Aorta (tissue), 5 donors: ENCODE data around the gene PCDHA9. TPM values are rescaled to one million over a fixed set of nuclear protein-coding genes. Genes with fewer than 3 reads are reported as not detected.
"Not testable (repeated sequence)": the region's sequence is repeated elsewhere in the genome, so short reads cannot be mapped to it uniquely, and the experiment has no call there.

ENCODE experiments used
- ATAC-seq: fragments of 200-7000 bp; cut with Tn5 transposase; one replicate; pipeline ENCODE4 v1.9.1; 2022; ENCODE audit warnings: moderate library complexity; ENCODE audit not compliant: low FRiP score
- DNase-seq, 2 donors: peaks; one replicate each; pipeline ENCODE4 v3.0.0-alpha.2; 2020
- H3K27ac ChIP-seq, 2 donors: one replicate each; pipeline ENCODE4 v1.5.1; 2013; ENCODE audit warnings: low read length in 2 of 2, mild to moderate bottlenecking in 2 of 2, moderate library complexity in 2 of 2, control low read depth in 1 of 2, inconsistent platforms in 1 of 2, low read depth in 1 of 2
- H3K27me3 ChIP-seq, 2 donors: one replicate each; pipeline ENCODE4 v1.6.1; 2013; ENCODE audit warnings: control low read depth in 1 of 2, low read length in 1 of 2, mild to moderate bottlenecking in 1 of 2, moderate library complexity in 1 of 2; ENCODE audit not compliant: insufficient read depth in 2 of 2, control insufficient read depth in 1 of 2
- H3K36me3 ChIP-seq, 2 donors: one replicate each; pipeline ENCODE4 v1.6.1; 2013; ENCODE audit warnings: control low read depth in 1 of 2, low read length in 1 of 2, mild to moderate bottlenecking in 1 of 2; ENCODE audit not compliant: insufficient read depth in 2 of 2, control insufficient read depth in 1 of 2
- H3K4me1 ChIP-seq, 2 donors: one replicate each; pipeline ENCODE4 v1.6.1; 2013; ENCODE audit warnings: low read length in 2 of 2, control low read depth in 1 of 2, mild to moderate bottlenecking in 1 of 2, moderate library complexity in 1 of 2; ENCODE audit not compliant: insufficient read depth in 2 of 2, control insufficient read depth in 1 of 2
- H3K4me3 ChIP-seq, 2 donors: one replicate each; pipeline ENCODE4 v1.5.1; 2013; ENCODE audit warnings: low read length in 2 of 2, control low read depth in 1 of 2, mild to moderate bottlenecking in 1 of 2
- H3K9me3 ChIP-seq: one replicate; pipeline ENCODE4 v1.6.1; 2013; ENCODE audit warnings: mild to moderate bottlenecking, low read length; ENCODE audit not compliant: control insufficient read depth
- WGBS, 2 donors: extraction: QIAGEN DNeasy Blood & Tissue Kit; methylation state at CpG; one replicate each; pipeline ENCODE4 v1.1.7; 2013; 5-methylcytosine and 5-hydroxymethylcytosine counted together
- intact Hi-C, 2 donors: fragments of 100-400 bp; cut with DNase I; formaldehyde crosslinking; loops; one replicate each; pipeline versions ENCODE4 v1.14.2 to v1.15.0; 2022
- long read RNA-seq, 2 donors: library from polyadenylated mRNA; unstranded; transcript quantifications; one replicate each; pipeline ENCODE4 v2.0.0, GENCODE V29; 2020 to 2021
- polyA plus RNA-seq, 2 donors: library from polyadenylated mRNA; stranded (reverse); fragments of 200-250 nt; gene quantifications; one replicate each; pipeline ENCODE4 v1.2.3, GENCODE V29; 2013
- total RNA-seq, 2 donors: library from RNA; stranded (reverse); fragmentation: NEBNext Ultra II Directional; extraction: Animal tissue kit (Norgen Biotek cat#: 25700); gene quantifications; one replicate each; pipeline ENCODE4 v1.2.1, GENCODE V29; 2021
- donor health status: healthy with polysubstance abuse.
- donor health status: Bipolar disorder and iron deficiency.
- donor health status: DM: no; HTN: no; CAD: no.
- donor health status: DM: no; HTN: no; CAD: no.
- donor health status: DM: yes; HTN: yes; CAD: no.

PCDHA9 gene, protein sequence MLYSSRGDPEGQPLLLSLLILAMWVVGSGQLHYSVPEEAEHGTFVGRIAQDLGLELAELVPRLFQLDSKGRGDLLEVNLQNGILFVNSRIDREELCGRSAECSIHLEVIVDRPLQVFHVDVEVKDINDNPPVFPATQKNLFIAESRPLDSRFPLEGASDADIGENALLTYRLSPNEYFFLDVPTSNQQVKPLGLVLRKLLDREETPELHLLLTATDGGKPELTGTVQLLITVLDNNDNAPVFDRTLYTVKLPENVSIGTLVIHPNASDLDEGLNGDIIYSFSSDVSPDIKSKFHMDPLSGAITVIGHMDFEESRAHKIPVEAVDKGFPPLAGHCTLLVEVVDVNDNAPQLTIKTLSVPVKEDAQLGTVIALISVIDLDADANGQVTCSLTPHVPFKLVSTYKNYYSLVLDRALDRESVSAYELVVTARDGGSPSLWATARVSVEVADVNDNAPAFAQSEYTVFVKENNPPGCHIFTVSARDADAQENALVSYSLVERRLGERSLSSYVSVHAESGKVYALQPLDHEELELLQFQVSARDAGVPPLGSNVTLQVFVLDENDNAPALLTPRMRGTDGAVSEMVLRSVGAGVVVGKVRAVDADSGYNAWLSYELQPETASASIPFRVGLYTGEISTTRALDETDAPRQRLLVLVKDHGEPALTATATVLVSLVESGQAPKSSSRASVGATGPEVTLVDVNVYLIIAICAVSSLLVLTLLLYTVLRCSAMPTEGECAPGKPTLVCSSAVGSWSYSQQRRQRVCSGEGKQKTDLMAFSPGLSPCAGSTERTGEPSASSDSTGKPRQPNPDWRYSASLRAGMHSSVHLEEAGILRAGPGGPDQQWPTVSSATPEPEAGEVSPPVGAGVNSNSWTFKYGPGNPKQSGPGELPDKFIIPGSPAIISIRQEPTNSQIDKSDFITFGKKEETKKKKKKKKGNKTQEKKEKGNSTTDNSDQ
- total RNA-seq = under 1 TPM; 0.13 to 0.36 TPM
- polyA plus RNA-seq = not detected
- long read RNA-seq, donor 1 = 0 reads
- long read RNA-seq, donor 2, full-length matches to known transcripts = 1 of 1 reads
- long read RNA-seq, donor 2, partial matches to known transcripts = 0 of 1 reads
- long read RNA-seq, donor 2, other reads (novel, unspliced or antisense) = 0 of 1 reads

GRCh38 chr5:140848139-140849102, at the start of gene PCDHA9:
Gene PCDHA9, plus strand, starts transcription at chr5:140848382. Its CDS starts 114 bp downstream, at chr5:140848496.
- H3K4me1 ChIP-seq, H3K27ac ChIP-seq, ATAC-seq, H3K27me3 ChIP-seq, H3K36me3 ChIP-seq, H3K4me3 ChIP-seq, DNase-seq, intact Hi-C loops: not testable (repeated sequence)
- H3K9me3 ChIP-seq = peaks cover 15% of the 10 kb centered on the region
- WGBS, 2 donors = 13% methylated on average over 46 of the region's 48 CpGs; no CpG with 5 or more reads in 1 of the 2 donors

- Histone ChIP-seq H3K36me3 (no peaks in the 10 kb centered on the region), H3K9me3 (peaks cover 24% of the 10 kb centered on the region), H3K4me1 (no peaks in the 10 kb centered on the region), H3K4me3 (no peak within 1 kb of the TSS), H3K27me3 (no peaks in the 10 kb centered on the region), H3K27ac (no peak within 1 kb of the TSS)
- ATAC-seq (no peak), DNase-seq (no peak)
- 12 to 14% methylated on average over 29 of the region's 29 CpGs for WGBS, 2 donors
- intact Hi-C loops = loop anchor here in 1 of 2 donors (10.0 kb wide), 1 partner anchor 244 kb away; no protein-coding TSS in a partner anchor
Observed at GRCh38 chr5:140800816-140801493, 47.2 kb upstream of the PCDHA9 start, which contains the start of gene PCDHA3. Gene PCDHA3, plus strand, starts transcription at chr5:140801057.

DNA sequence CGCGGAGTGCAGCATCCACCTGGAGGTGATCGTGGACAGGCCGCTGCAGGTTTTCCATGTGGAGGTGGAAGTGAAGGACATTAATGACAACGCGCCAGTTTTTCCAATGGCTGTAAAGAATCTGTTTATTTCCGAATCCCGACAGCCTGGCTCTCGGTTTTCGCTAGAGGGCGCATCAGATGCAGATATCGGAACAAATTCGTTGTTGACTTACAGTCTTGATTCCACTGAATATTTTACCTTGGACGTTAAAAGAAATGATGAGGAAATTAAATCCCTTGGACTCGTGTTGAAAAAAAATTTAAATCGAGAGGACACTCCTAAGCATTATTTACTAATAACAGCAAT, 46.7 kb upstream of the PCDHA9 start:
- DNase-seq (no peak), ATAC-seq (no peak)
- Histone ChIP-seq H3K27me3 (no peaks in the 10 kb centered on the region), H3K4me1 (no peaks in the 10 kb centered on the region), H3K36me3 (no peaks in the 10 kb centered on the region), H3K9me3 (peaks cover 19% of the 10 kb centered on the region), H3K27ac (no peak overlapping the region), H3K4me3 (no peak overlapping the region)
- intact Hi-C loops = loop anchor here in 1 of 2 donors (10.0 kb wide), 1 partner anchor 243 kb away; no protein-coding TSS in a partner anchor
- 6 to 10% methylated on average over 16 of the region's 16 CpGs for WGBS, 2 donors

GRCh38 chr5:140802381-140802780, 45.8 kb upstream of the PCDHA9 start:
- peaks cover 13% of the 10 kb centered on the region for H3K9me3 ChIP-seq
- 34 to 35% methylated on average over 45 of the region's 45 CpGs for WGBS, 2 donors
- intact Hi-C loops = loop anchor here in 1 of 2 donors (10.0 kb wide), 1 partner anchor 242 kb away; no protein-coding TSS in a partner anchor
- not testable (repeated sequence) for H3K4me1 ChIP-seq, ATAC-seq, H3K36me3 ChIP-seq, H3K4me3 ChIP-seq, H3K27me3 ChIP-seq, H3K27ac ChIP-seq
- peak in 1 of 2 donors; percentile 69 for DNase-seq

- peak; percentile 11 for ATAC-seq
- Histone ChIP-seq H3K27me3 (no peaks in the 10 kb centered on the region), H3K27ac (no peak overlapping the region), H3K9me3 (peaks cover 16% of the 10 kb centered on the region), H3K4me3 (no peak overlapping the region), H3K36me3 (no peaks in the 10 kb centered on the region), H3K4me1 (no peaks in the 10 kb centered on the region)
- 34 to 40% methylated on average over 50 to 53 of the region's 53 CpGs for WGBS, 2 donors
- intact Hi-C loops = loop anchor here in 1 of 2 donors (10.0 kb wide), 1 partner anchor 242 kb away; no protein-coding TSS in a partner anchor
- peak in 1 of 2 donors; percentile 76 for DNase-seq
Observed at GRCh38 chr5:140802781-140803271, 45.4 kb upstream of the PCDHA9 start.

DNA sequence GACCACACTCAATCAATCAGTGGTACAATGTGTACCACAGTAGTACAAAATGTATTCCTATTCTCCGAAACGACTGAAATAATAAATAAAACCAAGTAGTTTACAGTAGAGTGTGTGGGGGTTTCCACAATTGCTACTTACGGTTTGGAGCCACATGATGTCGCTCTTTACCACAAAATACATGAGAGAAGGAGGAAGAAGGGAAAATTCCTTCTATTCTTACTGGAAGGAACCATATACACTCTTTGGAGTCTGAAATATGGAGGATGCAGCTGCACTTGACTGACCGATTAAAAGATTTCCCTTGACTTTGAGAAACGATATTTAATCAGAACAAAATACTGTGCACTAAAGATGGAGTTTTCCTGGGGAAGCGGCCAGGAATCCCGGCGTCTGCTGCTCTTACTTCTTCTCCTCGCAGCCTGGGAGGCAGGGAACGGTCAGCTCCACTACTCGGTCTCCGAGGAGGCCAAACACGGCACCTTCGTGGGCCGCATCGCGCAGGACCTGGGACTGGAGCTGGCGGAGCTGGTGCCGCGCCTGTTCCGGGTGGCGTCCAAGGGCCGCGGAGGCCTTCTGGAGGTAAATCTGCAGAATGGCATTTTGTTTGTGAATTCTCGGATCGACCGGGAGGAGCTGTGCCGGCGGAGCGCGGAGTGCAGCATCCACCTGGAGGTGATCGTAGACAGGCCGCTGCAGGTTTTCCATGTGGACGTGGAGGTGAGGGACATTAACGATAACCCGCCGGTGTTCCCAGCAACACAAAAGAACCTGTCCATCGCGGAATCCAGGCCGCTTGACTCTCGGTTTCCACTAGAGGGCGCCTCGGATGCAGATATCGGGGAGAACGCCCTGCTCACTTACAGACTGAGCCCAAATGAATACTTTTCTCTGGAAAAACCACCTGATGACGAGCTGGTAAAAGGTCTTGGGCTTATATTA, 41.1 kb upstream of the PCDHA9 start, which contains the start of gene PCDHA4:
Gene PCDHA4 (plus strand): TSS at position 235 of the 942 bp plus-strand sequence.
- DNase-seq (peak in 1 of 2 donors; percentile 77), ATAC-seq (no peak)
- H3K36me3 ChIP-seq = no peaks in the 10 kb centered on the region
- H3K27ac ChIP-seq = no peak within 1 kb of the TSS
- 12 to 17% methylated on average over 33 to 39 of the region's 47 CpGs for WGBS, 2 donors
- intact Hi-C loops = loop anchor here (2.0 to 10.0 kb wide), 2 partner anchors 234 to 238 kb away; no protein-coding TSS in a partner anchor
- peaks cover 23% of the 10 kb centered on the region for H3K9me3 ChIP-seq
- peak within 1 kb of the TSS in 1 of 2 donors; percentile 17 for H3K4me3 ChIP-seq
- no peaks in the 10 kb centered on the region for H3K27me3 ChIP-seq
- no peaks in the 10 kb centered on the region for H3K4me1 ChIP-seq
